Kidney capillary endothelial cell (primary cell): ENCODE results near the gene DOCK2.

Experiments used
- DNase-seq: peaks from one replicate; pipeline ENCODE4 v3.0.0-alpha.2; 2018; ENCODE audit warnings: low spot score

Gene DOCK2

GRCh38 chr5:169694091-169694625, 57.1 kb downstream of the DOCK2 start:
- DNase-seq = no peak

GRCh38 chr5:169695025-169695625, 58.0 kb downstream of the DOCK2 start:
- DNase-seq = peak; percentile 27

DNA sequence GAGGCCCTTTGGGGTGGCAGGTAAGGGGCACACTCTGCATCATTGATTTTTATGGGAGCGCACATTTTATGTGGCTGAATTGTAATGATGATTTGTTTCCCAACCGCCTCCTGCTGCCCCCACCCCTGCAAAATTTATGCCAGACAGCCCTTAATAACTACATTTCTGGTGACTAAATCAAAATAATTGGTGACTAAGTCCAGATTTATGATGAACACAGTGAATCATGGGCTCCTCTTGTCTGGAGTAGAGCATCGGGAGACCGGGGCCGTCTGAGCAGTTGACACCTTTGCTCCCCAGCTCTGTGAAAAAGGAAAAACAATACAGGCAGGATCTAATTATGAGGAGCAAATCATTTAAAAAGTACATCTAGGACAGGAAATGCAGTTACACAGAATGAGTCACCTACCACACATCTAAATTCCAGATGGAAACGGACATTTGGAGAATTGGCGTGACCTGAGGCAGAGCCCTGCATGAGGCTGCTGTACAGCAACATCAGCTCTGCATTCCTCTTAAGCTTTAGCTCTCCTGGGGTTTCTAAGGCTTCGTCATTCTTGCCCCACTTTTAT, 58.9 kb downstream of the DOCK2 start:
- DNase-seq = peak; percentile 99

DNA sequence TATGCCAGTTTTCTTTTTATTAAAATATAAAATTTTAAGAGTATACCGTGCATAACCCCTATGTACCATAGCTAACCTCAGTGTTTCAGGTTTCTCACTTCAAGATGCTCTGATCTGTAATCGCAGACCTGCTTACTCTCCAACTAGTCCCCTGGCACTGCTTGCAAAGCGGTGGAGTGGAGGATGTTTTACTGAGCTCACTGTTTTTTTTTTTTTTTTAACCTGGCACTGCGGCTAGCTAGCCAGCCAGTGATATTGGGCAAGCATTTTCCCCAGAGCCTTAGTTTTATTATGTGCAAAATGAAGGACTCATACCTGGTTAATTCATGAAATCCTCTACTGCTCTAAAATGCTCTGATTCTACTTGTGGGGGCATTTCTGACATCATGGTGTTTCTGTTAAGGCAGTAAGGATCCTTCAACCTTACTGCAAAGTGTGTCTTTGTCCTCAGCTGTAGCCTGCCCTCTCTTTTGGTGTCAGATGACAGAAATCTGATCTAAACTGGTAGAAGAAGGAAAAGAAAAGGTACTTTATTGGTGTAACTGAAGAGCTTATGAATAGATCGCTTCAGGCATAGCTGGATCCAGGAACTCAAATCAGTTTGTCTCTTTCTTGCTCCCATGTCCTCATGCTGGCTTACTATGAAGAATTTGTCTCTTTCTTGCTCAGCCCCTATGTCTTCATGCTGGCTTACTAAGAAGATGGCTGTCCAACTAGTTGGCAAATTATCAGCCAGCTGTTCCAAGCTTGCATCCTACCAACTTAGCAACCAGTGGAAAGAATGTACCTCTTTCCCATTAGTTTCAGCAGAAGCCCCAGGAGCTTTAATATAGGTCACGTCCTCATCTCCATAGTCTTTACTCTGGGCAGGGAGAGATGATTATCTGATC, 59.8 kb downstream of the DOCK2 start:
- DNase-seq = no peak

- no peak for DNase-seq
These were observed 60.4 kb downstream of the DOCK2 start for GRCh38 chr5:169697511-169697890.

DNA sequence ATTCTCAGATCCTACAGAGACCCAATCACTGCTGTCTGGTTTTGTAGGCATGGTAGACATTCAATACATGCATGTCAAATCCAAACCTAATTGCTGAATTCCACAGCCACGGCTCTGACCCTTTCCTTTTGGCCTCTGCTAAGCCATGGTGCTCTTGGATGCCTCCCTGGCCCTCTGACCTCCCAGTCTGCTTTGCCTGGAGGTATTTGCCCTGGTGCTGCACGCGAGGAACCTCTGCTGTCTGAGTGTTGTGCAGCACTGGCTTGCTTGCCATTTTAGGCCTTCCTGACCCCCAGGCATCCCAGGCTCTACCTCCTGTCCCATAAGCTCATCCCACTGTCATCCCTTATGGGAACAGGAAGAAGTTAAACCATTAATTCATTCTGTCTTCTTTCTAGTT, 60.9 kb downstream of the DOCK2 start:
- DNase-seq = no peak

DNA sequence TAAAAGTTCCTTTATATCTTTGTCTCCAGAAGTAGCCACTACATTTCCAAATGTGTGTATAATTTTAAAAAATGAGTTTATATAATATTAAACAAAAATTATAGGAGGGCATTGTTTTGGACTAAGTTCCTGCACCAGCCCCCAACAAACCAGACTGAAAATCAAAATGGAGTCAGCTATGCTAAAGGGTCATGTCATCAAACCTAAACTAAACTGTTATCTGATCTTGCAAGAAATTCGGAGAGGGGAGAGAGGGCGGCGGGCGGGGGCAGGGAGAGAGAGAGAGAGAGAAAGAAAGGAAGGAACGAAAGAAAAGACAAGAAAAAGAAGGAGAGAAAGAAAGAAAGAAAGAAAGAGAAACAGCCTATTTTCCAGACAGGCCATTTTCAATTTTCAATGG, 63.5 kb downstream of the DOCK2 start:
- DNase-seq = no peak

DNA sequence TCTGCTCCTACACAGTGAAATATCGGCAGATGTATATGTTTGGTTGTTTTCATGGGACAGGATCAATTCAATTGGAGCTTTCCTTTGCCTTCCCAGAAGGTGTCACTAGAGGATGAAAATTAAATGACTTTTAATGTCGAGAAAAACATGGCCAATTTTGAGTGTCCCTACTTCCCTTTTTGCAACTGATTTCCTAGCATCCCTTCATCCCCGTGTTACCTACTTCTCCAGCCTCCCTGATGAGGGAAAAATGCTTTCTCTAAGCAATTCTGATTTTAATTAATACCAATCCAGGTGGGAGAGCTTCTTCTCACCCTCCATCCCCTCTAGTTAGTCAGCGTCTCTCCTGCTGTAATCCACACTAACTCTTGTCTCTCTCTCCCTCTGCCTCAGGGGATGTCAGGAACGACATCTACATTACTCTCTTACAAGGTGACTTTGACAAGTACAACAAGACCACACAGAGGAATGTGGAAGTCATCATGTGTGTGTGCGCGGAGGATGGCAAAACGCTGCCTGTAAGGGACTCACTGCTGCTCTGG, 64.9 kb downstream of the DOCK2 start:
- peak; percentile 52 for DNase-seq

DNA sequence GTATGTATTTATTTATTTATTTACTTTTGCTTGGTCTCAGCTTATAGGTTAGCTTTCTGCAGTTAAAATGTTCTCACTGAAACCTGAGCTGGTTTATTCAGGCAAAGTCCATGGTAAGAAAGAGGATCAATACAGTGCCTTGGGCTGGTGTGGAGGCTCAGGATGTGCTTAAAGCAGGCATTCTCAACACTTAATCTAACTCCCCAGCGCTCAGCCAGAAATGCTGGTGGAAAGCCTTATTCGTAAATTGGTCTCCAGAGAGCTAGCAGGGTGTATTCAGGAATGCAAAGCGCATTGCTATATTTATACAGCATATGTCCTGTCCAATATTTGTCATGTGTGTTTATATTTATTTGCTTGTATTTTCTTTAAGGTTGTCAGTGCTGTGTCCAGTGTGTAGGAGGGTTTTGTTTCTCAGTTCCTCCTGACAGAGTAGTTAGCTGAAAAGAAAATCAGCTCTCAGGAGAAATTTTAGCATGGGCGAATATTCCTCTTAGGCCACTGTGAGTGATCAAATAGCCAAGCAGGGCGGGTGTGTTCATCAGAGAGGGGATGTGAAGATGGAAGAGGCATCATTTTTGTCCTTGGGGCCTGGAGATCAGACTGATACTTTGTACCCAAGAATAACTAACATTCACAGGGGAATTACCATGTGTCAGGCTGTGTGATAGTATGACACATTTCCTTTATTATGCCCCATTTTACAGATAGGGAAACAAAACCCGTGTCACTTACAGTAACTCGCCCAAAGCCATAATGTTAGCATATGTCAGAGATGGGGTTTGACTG, 65.8 kb downstream of the DOCK2 start:
- DNase-seq = no peak

- no peak for DNase-seq
These were observed 66.7 kb downstream of the DOCK2 start for GRCh38 chr5:169703813-169704212.

- no peak for DNase-seq
These were observed 68.2 kb downstream of the DOCK2 start for GRCh38 chr5:169705322-169705721.

DNA sequence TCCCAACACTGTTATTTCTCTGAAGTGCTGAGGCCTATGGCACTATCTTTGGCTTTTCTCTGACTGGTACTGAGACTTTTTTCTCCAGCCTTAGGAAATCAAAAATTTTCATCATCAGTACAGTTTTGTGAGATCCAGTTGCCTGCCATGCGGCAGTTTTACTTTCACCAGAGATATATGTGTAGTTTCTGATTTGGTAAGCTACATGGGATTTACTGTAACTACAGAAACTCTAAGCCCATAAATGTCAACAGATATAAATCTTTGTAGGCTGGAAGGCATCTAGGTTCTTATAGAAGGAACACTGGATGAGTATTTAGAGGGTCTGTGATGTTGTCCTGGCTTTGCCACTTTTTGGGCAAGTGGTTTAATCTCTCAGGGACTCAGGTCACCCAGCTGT, 69.0 kb downstream of the DOCK2 start:
- DNase-seq = no peak

- DNase-seq = peak; percentile 24
These were observed 69.8 kb downstream of the DOCK2 start for GRCh38 chr5:169706758-169707450.

DNA sequence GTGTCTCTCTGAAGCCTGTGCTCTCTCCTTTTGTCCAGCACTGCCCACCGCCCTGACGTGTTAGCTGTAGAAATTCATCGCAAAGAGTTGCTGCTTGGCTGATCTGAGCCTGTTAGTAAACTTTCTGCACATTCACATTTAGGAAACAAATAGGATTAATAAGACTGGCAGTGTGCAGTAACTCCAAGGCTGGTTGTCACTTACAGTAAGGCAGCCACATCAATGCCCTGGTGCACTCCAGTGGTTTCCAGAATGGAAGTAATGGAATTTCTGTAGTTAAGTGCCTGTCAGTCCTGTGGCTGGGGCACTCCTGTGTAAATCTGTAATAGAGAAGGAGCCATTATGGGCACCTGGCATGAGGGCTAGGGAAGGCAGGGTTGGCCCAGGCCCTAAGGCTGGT, 70.6 kb downstream of the DOCK2 start:
- no peak for DNase-seq

- DNase-seq = no peak
These were observed 73.6 kb downstream of the DOCK2 start for GRCh38 chr5:169710675-169711074.

- no peak for DNase-seq
These were observed 74.6 kb downstream of the DOCK2 start for GRCh38 chr5:169711551-169712225.

- DNase-seq = no peak
These were observed 75.4 kb downstream of the DOCK2 start for GRCh38 chr5:169712428-169712827.

DNA sequence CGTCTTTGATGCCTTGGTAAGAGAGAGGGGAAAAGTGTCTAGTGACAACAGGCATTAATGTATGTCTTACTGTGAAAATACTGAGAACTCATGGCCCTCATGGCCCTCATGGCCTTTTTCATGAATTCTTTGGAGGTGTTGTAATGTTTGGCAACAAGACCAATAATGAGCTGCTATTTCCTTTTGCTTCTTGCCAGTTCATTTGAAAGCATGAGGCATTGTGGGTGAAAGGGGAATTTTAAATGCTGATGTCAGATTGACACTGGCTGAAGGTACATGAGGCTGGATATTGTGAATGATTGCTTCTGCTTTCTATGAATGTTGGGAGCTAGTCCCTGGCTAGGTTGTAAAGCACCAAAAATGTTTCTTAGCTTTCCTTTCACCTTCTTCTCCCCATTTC, 79.2 kb downstream of the DOCK2 start:
- no peak for DNase-seq

GRCh38 chr5:169717288-169717687, 80.2 kb downstream of the DOCK2 start:
- DNase-seq = peak; percentile 15
